Tibial nerve (tissue), 4 donors: ENCODE data around the gene GALNT4.

Source experiments
- CTCF ChIP-seq, 5 experiments: fragments of 200-600 bp in 3 of 5; fragments of 450-650 bp in 2 of 5; sonication (generic) in 3 of 5; IDR thresholded peaks; one replicate each; pipeline ENCODE4 v1.5.1; 2016 to 2019; ENCODE audit warnings: antibody characterized with exemption in 5 of 5, mild to moderate bottlenecking in 3 of 5, moderate library complexity in 2 of 5
- EP300 ChIP-seq, 2 donors: sonication (generic); formaldehyde crosslinking; IDR thresholded peaks; one replicate each; pipeline ENCODE4 v1.6.1; 2017; ENCODE audit warnings: antibody characterized with exemption in 2 of 2, mild to moderate bottlenecking in 1 of 2
- POLR2A ChIP-seq, 2 donors: fragments of 450-650 bp; IDR thresholded peaks; one replicate each; pipeline ENCODE4 v1.6.1; 2017; ENCODE audit warnings: antibody characterized with exemption in 2 of 2, mild to moderate bottlenecking in 2 of 2, moderate library complexity in 2 of 2

- TF ChIP-seq CTCF (IDR thresholded peaks at IDR 0.05) (no peak), POLR2A (IDR thresholded peaks at IDR 0.05) (no peak), EP300 (IDR thresholded peaks at IDR 0.05) (no peak)
Observed at GRCh38 chr12:89567691-89568239, 43.2 kb upstream of the GALNT4 start.
